IPS-NIHi7 (cell line): Measurements from ENCODE around the gene EPB41L5.
"Not testable (repeated sequence)": the region's sequence is repeated elsewhere in the genome, so short reads cannot be mapped to it uniquely, and the experiment has no call there.

ENCODE experiments used
- DNase-seq: peaks from one replicate; pipeline ENCODE4 v3.0.0; 2012; ENCODE audit warnings: mixed read lengths; ENCODE audit errors: extremely low spot score

Gene EPB41L5

GRCh38 chr2:120199817-120200459, 187.1 kb downstream of the EPB41L5 start:
- not testable (repeated sequence) for DNase-seq

GRCh38 chr2:120203251-120204021, 190.6 kb downstream of the EPB41L5 start:
- DNase-seq = no peak

- DNase-seq = peak; percentile 46
These were observed 191.1 kb downstream of the EPB41L5 start for GRCh38 chr2:120204022-120204405.

- DNase-seq = no peak
These were observed 191.5 kb downstream of the EPB41L5 start for GRCh38 chr2:120204417-120204816.

- DNase-seq = no peak
These were observed 192.2 kb downstream of the EPB41L5 start for GRCh38 chr2:120204945-120205670.

GRCh38 chr2:120206022-120206581, 193.2 kb downstream of the EPB41L5 start:
- DNase-seq = peak; percentile 82

- no peak for DNase-seq
These were observed 195.8 kb downstream of the EPB41L5 start for GRCh38 chr2:120208381-120209353.

- no peak for DNase-seq
These were observed 196.8 kb downstream of the EPB41L5 start for GRCh38 chr2:120209427-120210269.

GRCh38 chr2:120210270-120210693, 197.4 kb downstream of the EPB41L5 start:
- DNase-seq = no peak

- no peak for DNase-seq
These were observed 205.3 kb downstream of the EPB41L5 start for GRCh38 chr2:120218181-120218580.

GRCh38 chr2:120219291-120219690, 206.4 kb downstream of the EPB41L5 start:
- no peak for DNase-seq

GRCh38 chr2:120219766-120220165, 206.9 kb downstream of the EPB41L5 start:
- DNase-seq = no peak

GRCh38 chr2:120220756-120221155, 207.9 kb downstream of the EPB41L5 start:
- no peak for DNase-seq

GRCh38 chr2:120221616-120222015, 208.7 kb downstream of the EPB41L5 start:
- no peak for DNase-seq

- DNase-seq = no peak
These were observed 209.5 kb downstream of the EPB41L5 start for GRCh38 chr2:120222186-120223033.

GRCh38 chr2:120223034-120223912, 210.4 kb downstream of the EPB41L5 start, which contains the start of gene TMEM185B:
TSS of gene TMEM185B (minus strand) at chr2:120223400. CDS start at chr2:120222976, 424 bp downstream.
- peak; percentile 96 for DNase-seq

- DNase-seq = no peak
These were observed 211.4 kb downstream of the EPB41L5 start for GRCh38 chr2:120224256-120224655.
